HG03060 (cell line): ENCODE measurements around the gene OGN.
"Not testable (repeated sequence)": the region's sequence is repeated elsewhere in the genome, so short reads cannot be mapped to it uniquely, and the experiment has no call there.

Experiments used
- ATAC-seq: cut with Tn5 transposase; IDR thresholded peaks from one replicate; pipeline ENCODE4 v1.9.1; 2021; ENCODE audit warnings: low read depth, moderate number of reproducible peaks; ENCODE audit not compliant: unreplicated experiment

The OGN gene

GRCh38 chr9:92404042-92404836 is at the start of gene OGN:
TSS of gene OGN (minus strand) at chr9:92404578. CDS start at chr9:92403407, 1,171 bp downstream.
- ATAC-seq = no peak

- ATAC-seq = no peak
Measured at GRCh38 chr9:92446536-92446935, 42.2 kb upstream of the OGN start.

GRCh38 chr9:92444841-92445240 is 40.5 kb upstream of the OGN start:
- no peak for ATAC-seq

- ATAC-seq = no peak
Measured at GRCh38 chr9:92440751-92441046, 36.3 kb upstream of the OGN start.

DNA sequence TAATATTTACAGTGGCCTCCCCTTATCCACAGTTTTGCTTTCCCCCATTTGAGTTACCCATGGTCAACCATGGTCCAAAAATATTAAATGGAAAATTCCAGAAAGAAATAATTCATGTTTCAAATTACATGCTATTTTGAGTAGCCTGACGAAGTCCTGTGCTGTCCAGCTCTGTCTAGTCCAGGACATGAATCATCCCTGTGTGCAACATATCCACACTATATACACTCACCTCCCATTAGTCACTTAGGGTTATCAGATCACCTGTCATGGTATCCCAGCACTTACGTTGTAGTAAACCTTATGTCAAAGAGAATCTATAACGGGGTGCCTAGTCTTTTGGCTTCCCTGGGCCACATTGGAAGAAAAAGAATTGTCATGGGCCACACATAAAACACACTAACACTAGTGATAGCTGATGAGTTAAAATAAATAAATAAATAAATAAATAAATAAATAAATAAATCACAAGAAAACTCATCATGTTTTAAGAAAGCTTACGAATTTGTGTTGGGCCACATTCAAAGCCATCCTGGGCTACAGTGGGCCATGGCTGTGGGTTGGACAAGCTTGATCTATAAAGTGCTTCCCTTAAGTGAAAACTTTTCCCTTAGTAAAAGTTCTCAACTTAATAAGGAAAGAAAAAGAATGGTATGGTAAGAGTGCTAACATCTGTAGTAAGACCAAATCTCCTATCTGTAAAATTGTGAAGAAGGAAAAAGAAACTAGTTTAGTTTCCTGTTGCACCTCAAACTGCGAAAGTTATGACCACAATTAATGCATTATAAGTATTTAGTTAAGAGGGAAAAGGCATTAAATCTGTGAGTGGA is 35.8 kb upstream of the OGN start:
- no peak for ATAC-seq

DNA sequence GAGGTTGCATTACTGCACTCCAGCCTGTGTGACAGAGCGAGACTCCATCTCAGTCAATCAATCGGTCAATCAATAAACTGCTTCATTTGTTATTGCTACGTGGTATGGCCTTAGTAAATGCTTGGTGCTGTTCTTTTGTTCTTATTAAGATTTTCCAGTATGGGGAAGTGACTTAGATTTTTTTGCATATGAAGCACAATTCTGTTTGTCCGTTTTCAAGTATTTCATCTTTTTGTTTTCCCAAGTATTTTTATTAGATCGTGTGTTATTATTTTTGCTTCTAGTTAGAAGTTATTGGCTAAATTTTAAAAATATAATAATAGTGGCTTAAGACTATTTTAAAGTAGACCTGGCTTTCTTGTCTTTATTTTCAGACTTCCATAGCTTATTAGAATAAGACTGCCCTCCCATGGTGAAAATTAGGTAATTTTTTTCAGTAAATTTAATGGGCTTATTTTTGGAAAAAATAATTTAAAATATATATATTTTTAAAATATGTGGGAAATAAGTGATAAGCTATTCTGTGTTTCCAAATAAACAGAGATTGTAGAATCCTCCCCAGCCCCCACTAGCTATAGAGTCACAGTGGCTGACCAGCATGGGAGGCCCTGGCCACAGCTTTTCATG is 34.6 kb upstream of the OGN start:
- ATAC-seq = no peak

DNA sequence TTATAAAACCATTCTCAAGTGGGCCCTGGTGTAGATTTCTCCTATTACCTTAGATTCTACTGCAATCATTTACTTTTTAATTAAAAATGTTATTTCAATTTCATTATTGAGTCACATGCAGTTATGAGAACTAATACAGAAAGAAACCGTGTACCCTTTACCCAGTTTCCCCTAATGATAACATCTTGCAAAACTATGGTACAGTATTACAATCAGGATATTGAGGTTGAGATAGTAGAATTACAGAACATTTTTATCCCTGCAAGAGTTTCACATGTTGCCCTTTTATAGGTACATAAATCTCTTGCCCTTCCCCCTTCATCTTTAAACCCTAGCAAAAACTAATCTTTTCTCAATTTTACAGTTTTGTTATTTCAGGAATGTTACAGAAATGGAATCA is 30.9 kb upstream of the OGN start:
- ATAC-seq = no peak

DNA sequence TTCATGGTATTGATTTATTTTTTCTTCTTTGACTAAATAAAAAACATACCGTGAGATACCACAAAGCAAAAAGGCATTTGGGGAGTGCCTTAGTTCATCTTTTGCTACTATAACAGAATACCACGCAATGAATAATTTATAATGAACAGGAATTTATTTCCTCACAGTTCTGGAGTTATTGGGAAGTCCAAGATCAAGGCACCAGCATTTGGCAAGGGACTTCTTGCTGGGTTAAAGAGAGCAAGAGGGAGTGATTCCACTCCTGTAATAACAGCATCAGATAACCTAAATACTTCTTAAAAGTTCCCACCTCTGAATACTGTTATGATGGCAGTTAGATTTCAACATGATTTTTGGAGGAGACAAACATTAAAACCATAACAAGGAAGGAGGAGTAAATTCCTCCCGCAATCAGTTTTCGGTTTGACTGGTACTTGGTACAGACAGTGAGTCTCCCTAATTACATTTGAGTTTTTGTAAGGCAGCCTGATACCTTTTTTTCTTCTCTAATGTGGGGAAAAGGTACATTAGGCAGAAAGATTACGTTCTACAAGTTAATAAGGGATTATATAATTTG is 28.7 kb upstream of the OGN start:
- ATAC-seq = no peak

DNA sequence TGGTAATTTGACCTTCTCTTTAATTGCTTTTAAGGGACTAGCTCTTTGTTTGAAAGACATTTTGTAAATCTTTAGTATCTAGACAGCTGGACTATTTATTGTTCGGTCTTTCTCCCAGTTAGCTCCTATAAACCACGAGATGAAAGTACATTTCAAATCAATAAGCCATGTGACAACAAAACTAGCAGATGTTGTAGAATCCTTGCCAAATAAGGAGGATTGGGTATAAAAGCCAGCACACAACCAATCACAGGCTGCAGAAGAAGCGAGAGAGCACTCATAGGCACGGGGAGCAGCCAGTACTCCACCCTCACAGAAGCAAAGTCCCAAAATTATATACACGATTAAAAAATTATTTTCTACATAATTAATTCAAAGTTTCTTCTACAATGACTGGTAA is 28.0 kb upstream of the OGN start:
- ATAC-seq = no peak

DNA sequence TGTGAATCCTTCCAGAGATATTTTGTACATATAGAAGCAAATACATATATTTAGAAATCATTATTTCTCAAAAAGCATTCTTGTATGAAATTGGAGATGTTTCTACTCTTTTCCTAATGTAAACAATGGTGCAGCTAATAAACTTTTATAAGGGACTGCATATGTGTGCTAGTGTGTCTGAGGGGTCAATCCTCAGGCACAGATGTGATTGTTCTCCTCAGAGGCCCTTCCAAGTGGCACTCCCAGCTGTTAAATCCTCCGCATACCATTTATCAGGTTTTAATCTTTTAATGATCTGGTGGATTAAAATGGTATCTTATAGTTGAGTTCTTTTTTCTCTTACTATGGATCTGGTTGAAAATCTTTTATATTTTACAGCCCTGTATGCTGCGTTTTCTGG is 25.5 kb upstream of the OGN start:
- no peak for ATAC-seq

DNA sequence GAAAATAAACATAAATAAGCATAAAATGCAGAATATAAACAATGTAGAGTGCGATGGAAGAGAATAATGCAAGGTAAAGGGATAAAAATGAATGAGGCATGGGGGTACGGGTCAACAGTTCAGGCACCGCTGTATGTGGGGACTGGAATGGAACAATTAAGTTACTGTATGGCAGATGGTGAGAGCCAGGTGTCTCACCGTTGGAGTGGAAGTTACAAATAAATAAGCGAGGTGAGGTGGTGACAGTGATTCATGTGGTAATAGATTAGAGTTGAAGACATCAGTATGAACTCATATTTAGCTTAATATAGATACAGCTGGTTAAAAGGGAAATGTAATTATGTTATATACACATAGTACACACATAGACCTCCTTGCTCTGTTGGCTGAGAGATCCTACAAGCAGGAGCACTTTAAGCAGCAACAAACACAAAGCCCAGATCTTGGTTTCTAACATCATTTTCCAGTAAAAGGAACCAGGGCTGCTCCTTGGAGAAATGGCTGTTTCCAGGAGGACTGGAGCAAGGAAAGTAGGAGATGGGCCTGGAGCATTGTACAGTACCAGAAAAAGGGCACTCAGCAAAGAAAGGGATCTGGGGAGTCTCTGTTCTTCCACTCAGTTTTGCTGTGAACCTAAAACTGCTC is 22.2 kb upstream of the OGN start:
- no peak for ATAC-seq

DNA sequence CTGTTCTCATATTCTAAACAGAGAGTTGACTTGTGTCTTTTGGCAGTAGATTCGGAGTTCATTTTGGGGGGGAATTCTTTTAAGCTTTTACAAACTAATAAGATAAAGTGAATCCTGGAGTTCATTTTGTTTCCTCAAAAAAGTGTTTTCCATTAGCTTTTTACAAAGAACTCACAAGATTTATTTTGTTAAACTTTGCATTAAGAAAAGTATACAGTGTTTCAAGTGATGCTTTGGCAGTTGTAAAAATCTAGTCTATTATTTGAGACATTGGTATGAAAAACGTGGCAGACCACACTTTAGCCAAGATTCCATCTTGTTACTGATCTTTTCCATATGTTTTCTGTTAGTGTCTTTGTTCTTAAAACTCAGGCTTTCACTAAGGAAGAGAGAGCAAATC is 21.1 kb upstream of the OGN start:
- no peak for ATAC-seq

DNA sequence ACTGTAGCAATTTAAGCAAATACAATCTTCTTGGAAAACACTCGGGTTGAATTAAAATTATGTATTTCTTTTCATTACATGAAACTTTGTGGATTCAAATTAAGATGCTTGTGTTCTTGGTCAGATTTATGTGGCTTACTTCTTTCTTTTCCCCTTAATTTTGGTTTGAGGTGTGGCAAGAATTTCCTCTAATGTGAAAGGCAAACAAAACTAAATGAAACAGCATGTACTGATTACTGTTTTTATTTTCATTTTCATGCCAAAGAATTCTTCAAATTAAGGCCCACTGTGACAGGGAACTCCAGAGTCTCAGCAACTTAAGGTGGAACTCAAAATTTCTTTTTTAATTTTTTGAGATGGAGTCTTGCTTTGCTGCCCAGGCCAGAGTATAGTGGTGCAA is 20.0 kb upstream of the OGN start, which contains the start of gene OMD:
TSS of gene OMD (minus strand) at position 132 of the 400 bp plus-strand sequence. CDS start 6,913 bp downstream, outside the sequence.
- no peak for ATAC-seq

GRCh38 chr9:92423612-92424011 is 19.2 kb upstream of the OGN start:
- ATAC-seq = no peak

DNA sequence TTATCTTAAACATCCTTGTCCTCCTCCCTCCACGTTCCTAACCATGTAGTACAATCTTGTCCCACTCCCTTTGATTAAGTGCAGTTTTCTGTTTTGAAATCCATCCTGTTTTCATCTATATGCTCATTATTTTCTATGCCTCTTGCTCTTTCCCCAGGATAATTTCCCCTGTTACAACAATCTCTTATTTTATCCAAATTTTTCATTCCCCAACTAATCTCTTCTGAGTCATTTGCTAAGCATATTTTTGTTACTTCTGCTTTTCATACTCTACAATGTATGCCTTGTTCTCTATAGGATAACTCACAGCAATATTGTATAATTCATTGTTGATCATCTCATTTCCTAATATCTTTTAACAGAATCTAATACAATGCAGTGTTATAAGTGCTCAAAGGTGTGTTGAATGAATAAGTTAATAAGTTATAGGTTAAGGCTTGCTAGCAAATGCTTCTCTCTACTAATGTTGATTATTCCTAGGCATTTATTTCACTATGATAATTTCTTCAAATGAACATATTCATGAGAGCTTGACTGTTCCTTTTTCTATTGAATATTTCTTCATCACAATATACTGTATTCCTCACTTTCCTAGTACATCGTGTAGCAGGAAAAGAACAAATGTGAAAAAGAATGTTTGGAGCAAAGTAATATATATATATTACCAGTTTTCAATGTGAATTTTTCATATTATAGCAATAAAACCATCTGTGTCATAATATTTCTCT is 18.4 kb upstream of the OGN start:
- no peak for ATAC-seq

GRCh38 chr9:92414566-92414965 is 10.2 kb upstream of the OGN start:
- no peak for ATAC-seq

DNA sequence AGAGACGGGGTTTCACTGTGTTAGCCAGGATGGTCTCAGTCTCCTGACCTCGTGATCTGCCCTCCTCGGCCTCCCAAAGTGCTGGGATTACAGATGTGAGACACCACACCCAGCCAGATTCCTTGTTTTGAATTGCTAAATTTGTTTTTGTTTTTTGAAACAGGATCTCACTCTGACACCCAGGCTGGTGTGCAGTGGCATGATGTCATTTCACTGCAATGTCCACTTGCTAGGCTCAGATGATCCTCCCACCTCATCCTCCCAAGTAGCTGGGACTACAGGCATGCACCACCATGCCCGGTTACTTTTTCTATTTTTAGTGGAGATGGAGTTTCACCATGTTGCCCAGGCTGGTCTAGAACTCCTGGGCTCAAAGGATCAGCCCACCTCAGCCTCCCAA is 6.8 kb upstream of the OGN start:
- ATAC-seq = not testable (repeated sequence)

- ATAC-seq = no peak
Measured at GRCh38 chr9:92408747-92409478, 4.5 kb upstream of the OGN start.

GRCh38 chr9:92407818-92408217 is 3.4 kb upstream of the OGN start:
- no peak for ATAC-seq
